HG02588 (cell line): ENCODE measurements around the gene TYW1B.
"Not testable (repeated sequence)": the region's sequence is repeated elsewhere in the genome, so short reads cannot be mapped to it uniquely, and the experiment has no call there.

ENCODE experiments used
- ATAC-seq: cut with Tn5 transposase; IDR thresholded peaks from one replicate; pipeline ENCODE4 v1.9.1; 2021; ENCODE audit warnings: mild to moderate bottlenecking, moderate library complexity; ENCODE audit not compliant: unreplicated experiment

TYW1B gene

GRCh38 chr7:72760602-72761001 lies 67.4 kb downstream of the TYW1B start:
- no peak for ATAC-seq

GRCh38 chr7:72754312-72754711 lies 73.7 kb downstream of the TYW1B start:
- no peak for ATAC-seq

GRCh38 chr7:72753781-72754180 lies 74.2 kb downstream of the TYW1B start:
- ATAC-seq: no peak

GRCh38 chr7:72753229-72753628 lies 74.8 kb downstream of the TYW1B start:
- not testable (repeated sequence) for ATAC-seq

- ATAC-seq: no peak
These were observed 76.0 kb downstream of the TYW1B start for GRCh38 chr7:72751978-72752377.

- no peak for ATAC-seq
These were observed 76.6 kb downstream of the TYW1B start for GRCh38 chr7:72751378-72751777.

- ATAC-seq: not testable (repeated sequence)
These were observed 79.4 kb downstream of the TYW1B start for GRCh38 chr7:72748649-72749048.

- not testable (repeated sequence) for ATAC-seq
These were observed 83.6 kb downstream of the TYW1B start for GRCh38 chr7:72744244-72744926.

GRCh38 chr7:72743801-72744200 lies 84.2 kb downstream of the TYW1B start:
- not testable (repeated sequence) for ATAC-seq

GRCh38 chr7:72739716-72740115 lies 88.3 kb downstream of the TYW1B start:
- ATAC-seq: not testable (repeated sequence)

- ATAC-seq: not testable (repeated sequence)
These were observed 92.1 kb downstream of the TYW1B start for GRCh38 chr7:72735855-72736254.

- not testable (repeated sequence) for ATAC-seq
These were observed 97.2 kb downstream of the TYW1B start for GRCh38 chr7:72730815-72731214.

- ATAC-seq: not testable (repeated sequence)
These were observed 97.6 kb downstream of the TYW1B start for GRCh38 chr7:72730384-72730783.

GRCh38 chr7:72729130-72729529 lies 98.9 kb downstream of the TYW1B start:
- not testable (repeated sequence) for ATAC-seq

GRCh38 chr7:72722694-72723093 lies 105.3 kb downstream of the TYW1B start:
- ATAC-seq: not testable (repeated sequence)

- not testable (repeated sequence) for ATAC-seq
These were observed 107.1 kb downstream of the TYW1B start for GRCh38 chr7:72720890-72721289.

GRCh38 chr7:72717252-72717774 lies 110.7 kb downstream of the TYW1B start:
- ATAC-seq: not testable (repeated sequence)

- ATAC-seq: not testable (repeated sequence)
These were observed 116.1 kb downstream of the TYW1B start for GRCh38 chr7:72711927-72712326.

GRCh38 chr7:72710983-72711382 lies 117.0 kb downstream of the TYW1B start:
- ATAC-seq: no peak

GRCh38 chr7:72709909-72710308 lies 118.1 kb downstream of the TYW1B start:
- no peak for ATAC-seq

GRCh38 chr7:72708371-72709050 lies 119.5 kb downstream of the TYW1B start:
- ATAC-seq: not testable (repeated sequence)

- ATAC-seq: no peak
These were observed 121.5 kb downstream of the TYW1B start for GRCh38 chr7:72706521-72706920.
